Astrocyte of the cerebellum (primary cell): ENCODE data around the gene TBC1D3B.
"Not testable (repeated sequence)": the region's sequence is repeated elsewhere in the genome, so short reads cannot be mapped to it uniquely, and the experiment has no call there.

Experiments used
- DNase-seq: peaks from one replicate; pipeline ENCODE4 v3.0.0-alpha.2; 2011; ENCODE audit warnings: low read depth
- H3K4me3 ChIP-seq: 2 replicates; pipeline ENCODE4 v1.5.1; 2011; ENCODE audit warnings: mild to moderate bottlenecking, low read depth, low read length, moderate library complexity
- CTCF ChIP-seq: IDR thresholded peaks from 2 replicates; pipeline ENCODE4 v1.5.1; 2012; ENCODE audit warnings: low read length, low read depth, moderate library complexity, mild to moderate bottlenecking; ENCODE audit errors: missing control alignments
- in situ Hi-C: cut with HindIII; loops from 2 replicates; pipeline ENCODE4 v1.10.0; 2017; ENCODE audit warnings: low sequenced_read_pairs

Gene TBC1D3B

GRCh38 chr17:36195434-36196130 is 19.1 kb upstream of the TBC1D3B start:
- in situ Hi-C loops: no loop called here
- no peak overlapping the region for H3K4me3 ChIP-seq
- no peak for TF ChIP-seq CTCF
- DNase-seq: no peak

GRCh38 chr17:36194832-36195433 is 18.5 kb upstream of the TBC1D3B start:
- DNase-seq, in situ Hi-C loops, H3K4me3 ChIP-seq: not testable (repeated sequence)

DNA sequence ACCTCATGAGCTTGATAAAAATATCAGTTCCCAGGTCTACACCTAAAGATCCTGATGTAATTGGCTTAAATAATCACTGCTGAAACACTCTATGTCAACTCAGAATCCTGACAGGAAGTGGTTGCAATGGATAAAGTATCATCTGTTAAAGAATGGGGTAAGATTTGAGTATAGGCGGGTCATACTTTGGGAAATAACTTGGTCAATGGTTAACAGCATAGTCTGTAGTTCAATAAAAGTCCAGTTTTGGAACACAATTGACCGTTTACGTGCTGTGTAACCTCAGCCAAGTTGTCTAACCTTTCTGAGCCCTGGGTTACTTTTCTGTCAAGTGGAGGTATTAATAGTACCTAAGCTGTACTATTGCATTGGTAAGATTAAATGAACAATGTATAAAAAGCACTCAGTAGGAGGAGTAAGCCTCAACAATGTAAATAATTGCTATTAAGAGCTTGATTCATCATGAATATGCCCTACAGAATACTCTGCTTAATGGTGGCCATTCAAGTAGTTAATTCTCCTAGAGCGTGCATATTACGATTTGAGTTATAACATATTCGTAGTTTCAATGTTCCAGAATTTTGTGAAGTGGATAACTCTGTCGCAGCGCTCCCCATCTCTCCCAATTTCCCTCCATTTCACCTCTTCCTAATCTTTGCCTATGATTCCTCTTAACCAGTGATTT is 17.9 kb upstream of the TBC1D3B start:
- H3K4me3 ChIP-seq, DNase-seq, in situ Hi-C loops: not testable (repeated sequence)

DNA sequence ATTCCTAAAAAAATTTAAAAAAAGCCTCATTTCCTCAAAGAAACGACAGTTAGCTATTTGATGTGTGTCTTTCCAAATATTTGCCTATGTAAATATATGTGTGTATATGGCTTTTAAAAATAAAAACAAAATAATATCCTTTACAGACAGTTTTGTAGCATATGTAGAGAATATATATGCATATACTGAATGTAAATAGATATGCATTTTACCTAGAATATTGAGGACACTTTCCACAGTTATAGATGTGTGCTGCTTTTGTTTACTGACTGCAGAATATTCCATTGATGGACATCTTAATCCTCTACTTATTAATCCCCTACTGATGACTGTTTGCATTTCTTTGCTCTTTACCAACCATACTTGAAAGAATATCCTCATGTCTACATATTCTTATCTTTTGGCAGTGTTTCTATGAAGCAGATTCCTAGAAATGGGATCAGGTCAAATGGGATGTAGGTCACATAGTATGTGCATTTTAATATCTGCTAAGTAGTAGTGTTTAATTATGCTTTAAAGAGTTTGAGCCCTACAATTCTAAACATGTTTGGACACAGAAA is 16.9 kb upstream of the TBC1D3B start:
- DNase-seq: no peak
- no peak for TF ChIP-seq CTCF
- in situ Hi-C loops: no loop called here
- no peak overlapping the region for H3K4me3 ChIP-seq

DNA sequence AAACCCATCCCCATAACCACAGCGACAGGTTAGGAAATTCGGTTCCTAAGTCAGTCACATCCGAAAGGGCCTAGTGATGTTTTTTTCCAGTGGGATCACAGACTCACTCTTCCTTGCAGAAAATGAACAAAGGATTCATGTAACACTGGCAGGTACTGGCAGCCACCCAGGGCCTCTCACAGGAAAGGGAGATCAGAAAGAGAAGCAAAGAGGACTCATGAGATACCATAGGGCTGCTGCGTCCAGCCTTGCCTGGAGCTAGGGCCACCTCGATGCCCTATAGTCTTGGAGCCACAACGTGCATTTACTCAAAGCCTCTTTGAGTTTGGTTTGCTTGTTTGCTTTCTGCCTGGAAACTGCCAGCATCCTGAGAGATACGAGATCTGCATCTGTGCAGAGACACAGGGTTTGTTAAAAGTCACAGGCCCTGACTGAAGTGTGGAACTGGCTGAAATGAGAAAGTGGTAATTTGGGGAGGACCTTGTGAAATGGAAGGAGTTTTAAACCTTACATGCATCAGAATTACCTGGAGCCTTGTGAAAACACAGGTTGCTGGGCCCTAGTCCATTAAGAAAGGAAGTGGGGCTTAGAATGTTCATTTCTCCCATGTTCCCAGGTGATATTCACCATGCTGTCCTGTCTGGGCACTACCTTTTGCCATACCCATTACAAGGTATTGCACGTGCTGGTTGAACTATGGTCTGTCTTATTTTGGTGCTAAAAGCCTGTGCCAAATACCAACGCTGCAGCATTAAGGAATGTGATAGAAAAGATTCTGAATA is 14.3 kb upstream of the TBC1D3B start:
- H3K4me3 ChIP-seq, DNase-seq, in situ Hi-C loops: not testable (repeated sequence)

DNA sequence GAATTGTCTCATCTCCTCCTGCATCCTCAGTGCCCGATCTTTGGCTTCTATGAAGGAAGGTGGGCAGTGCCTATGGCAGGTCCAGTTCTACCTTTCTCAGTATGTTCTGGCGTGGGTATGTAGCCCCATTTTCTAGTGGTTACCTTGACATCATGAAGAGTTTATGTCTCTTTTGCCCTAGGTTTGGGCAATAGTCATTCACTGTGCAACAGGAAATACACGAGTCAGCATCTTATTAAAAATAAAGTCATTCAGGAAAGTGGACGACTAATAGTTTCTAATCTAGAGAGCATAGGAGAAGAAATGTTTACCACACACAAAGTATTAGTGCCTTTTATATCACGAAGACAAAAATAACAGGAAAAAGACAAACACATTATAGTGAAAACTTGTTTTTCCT is 13.6 kb upstream of the TBC1D3B start:
- H3K4me3 ChIP-seq, DNase-seq, in situ Hi-C loops: not testable (repeated sequence)

- TF ChIP-seq CTCF: no peak
- in situ Hi-C loops: no loop called here
- H3K4me3 ChIP-seq: no peak overlapping the region
- DNase-seq: no peak
These were observed 12.5 kb upstream of the TBC1D3B start for GRCh38 chr17:36188891-36189306.

GRCh38 chr17:36187943-36188665 is 11.7 kb upstream of the TBC1D3B start:
- H3K4me3 ChIP-seq: not testable (repeated sequence)

GRCh38 chr17:36186810-36187763 is 10.7 kb upstream of the TBC1D3B start:
- DNase-seq, H3K4me3 ChIP-seq, in situ Hi-C loops: not testable (repeated sequence)

More at GRCh38 chr17:36187943-36188665, 11.7 kb upstream of the TBC1D3B start:
- in situ Hi-C loops, DNase-seq: not testable (repeated sequence)
